GM19240 (cell line): ENCODE measurements around the gene UBE2J2.

Source experiments
- DNase-seq: peaks from one replicate; pipeline ENCODE4 v3.0.0; 2011; ENCODE audit warnings: low spot score; ENCODE audit not compliant: insufficient read length

Gene UBE2J2

DNA sequence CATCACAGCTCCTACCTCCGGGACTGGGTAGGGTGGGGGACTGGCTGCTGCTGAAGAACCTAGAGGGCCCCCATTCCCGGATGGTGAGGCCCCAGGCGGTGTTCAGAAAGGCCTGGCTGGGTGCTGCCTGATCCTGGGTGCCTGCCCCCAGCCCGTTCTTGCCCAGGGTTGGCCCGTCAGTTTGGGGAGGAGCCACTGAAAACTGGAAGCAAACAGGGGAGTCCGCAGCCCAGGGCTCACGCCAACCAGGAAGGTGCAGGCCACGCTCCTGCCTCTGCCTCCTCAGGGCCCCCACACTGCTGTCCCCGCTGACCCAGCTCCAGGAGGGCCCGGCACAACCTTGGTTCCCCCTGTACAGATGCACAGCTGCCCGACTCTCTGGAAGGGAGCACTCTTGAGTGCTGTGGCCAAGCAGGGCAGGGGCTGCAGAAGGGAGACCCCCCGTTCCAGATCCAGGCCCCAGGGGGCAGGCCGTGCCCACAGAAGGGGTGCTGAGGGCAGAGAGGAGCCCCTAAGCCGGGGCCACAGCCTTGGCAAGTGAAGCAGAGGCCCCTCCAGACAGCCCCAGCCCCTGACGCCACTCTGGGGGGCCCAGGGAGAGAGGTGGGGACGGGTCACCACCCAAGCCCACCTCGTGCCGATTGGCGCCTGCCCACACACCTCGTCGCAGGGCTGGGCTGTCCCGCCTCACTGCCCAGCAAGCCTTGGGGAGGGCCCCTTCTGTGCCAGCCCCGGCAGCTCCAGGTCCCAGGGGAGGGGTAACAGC, 32.6 kb downstream of the UBE2J2 start:
- no peak for DNase-seq

GRCh38 chr1:1240348-1240732, 33.3 kb downstream of the UBE2J2 start:
- no peak for DNase-seq

DNA sequence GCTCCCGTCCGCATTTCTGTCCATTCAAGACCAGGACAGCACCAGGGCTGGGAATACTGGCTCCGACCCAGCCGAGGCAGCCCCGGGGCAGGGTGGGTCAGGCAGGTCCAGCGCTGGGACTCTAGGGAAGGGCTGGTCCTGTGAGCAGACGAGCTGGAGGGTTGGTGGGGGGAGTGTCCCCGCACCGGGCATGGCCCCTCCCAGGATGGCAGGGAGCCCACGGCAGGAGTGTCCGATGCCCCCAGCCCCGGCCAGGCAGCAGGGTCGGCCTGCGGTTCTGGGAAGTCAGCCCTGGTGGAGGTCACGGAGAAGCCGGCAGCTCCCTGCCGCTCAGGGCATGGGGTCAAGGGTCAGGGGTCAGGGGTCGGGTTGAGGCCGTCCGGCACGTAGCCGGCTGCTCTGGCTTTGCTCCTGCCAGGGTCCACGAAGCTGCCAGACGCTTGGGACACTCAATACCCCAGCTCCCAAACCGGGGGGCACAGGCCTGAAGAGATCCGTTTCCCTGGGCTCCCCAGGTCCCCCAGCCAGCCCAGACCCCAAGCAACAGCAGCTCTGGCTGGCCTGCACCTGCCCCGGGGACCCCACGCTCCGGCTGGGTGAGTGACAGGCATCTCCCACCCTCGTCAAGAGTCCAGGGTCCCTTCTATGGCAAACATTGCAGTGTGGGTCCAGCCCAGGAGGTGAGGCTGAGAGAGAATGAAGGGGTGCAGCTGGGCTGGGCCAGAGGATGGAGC, 33.9 kb downstream of the UBE2J2 start:
- DNase-seq, result no peak

DNA sequence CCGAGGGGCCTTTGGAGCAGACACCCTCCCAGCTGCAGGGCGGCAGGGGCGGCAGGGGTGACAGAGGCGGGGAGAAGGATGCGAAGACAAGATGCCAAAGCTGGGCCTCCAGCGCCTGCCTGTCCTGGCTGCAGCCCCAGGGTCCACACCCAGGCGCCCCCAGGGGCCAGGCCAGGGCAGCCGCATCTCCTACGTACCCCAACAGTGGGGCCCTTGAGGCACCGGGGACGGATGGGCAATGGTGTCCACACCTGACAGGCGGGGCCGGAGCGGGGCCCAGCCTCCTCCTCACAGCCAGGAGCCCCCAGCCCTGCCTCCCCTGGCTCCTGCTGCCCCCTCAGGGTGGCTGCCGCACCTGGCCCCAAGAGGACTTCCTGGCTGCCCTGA, 34.4 kb downstream of the UBE2J2 start:
- DNase-seq, result no peak

GRCh38 chr1:1238702-1239178, 34.9 kb downstream of the UBE2J2 start:
- no peak for DNase-seq

DNA sequence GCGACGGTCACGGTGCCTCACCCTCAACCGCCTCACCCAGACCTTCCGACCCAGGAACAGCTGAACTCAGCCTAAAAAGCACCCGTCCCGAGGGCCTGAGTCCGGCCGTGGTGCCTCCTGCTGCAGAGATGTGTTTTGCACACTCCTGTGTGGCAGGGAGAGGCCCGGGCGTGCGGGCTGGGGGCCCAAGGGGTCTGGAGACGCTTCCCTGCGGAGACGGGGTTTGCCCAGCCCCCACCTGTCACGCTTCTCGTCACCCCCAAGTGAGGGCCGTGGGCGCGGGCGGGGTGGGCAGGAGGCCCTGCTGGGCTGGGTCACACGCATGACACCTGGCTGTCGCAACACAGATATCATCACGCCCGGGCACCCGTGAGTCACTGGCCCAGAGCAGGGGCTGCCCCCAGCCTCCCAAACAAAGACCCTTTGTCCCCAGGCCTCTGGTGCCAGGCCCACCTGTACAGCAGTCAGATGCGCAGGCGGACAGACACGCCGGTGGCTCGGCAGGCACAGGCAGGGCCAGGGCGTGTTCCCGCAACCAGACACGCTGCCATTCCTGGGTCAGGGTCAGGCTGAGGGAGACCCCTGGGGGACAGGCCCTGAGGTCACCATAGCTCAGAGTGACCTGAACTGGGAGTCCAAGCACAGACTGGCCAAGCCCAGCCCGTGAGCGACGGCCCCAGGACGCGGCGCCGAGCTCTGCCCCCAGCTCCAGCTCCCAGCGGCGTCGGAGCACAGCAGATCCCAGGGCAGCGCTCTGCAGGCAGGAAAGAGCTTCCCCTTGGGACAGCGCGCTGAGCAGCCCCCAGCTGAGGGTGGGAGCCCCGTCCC, 35.6 kb downstream of the UBE2J2 start:
- DNase-seq, result no peak

- DNase-seq, result no peak
Observed at GRCh38 chr1:1236945-1237873, 36.4 kb downstream of the UBE2J2 start.

DNA sequence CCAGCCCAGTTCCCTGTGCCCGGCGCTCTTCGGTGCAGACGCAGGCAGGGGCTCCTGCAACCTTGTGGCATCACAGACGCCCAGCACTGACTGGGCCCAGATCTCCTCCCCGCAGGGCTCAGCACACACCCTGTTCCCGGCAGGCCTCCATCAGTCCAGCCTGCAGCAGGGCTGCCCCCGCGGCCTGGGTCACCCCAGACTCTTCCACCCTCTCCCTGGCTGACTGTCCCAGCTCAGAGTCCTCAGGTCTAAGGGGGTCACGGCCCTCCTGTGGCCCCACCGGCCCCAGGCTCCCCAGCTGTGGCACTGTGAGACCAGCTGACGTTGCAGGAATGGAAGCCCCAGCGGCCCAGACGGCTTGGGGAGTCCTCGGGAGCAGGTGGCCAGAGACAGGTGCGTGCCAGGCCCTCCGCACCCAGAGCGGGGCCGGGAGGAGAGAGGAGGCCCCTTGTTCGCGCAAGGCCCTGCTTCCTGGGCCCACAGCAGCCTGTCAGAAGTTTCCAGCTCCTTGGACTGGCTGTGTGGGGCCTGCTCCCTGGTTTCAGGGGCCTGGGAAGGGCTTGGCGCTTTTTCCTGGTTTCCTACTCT, 37.4 kb downstream of the UBE2J2 start:
- DNase-seq, result no peak

- no peak for DNase-seq
Observed at GRCh38 chr1:1235016-1235744, 38.5 kb downstream of the UBE2J2 start.

- no peak for DNase-seq
Observed at GRCh38 chr1:1234180-1234808, 39.4 kb downstream of the UBE2J2 start.

GRCh38 chr1:1233567-1233892, 40.1 kb downstream of the UBE2J2 start:
- DNase-seq, result no peak

DNA sequence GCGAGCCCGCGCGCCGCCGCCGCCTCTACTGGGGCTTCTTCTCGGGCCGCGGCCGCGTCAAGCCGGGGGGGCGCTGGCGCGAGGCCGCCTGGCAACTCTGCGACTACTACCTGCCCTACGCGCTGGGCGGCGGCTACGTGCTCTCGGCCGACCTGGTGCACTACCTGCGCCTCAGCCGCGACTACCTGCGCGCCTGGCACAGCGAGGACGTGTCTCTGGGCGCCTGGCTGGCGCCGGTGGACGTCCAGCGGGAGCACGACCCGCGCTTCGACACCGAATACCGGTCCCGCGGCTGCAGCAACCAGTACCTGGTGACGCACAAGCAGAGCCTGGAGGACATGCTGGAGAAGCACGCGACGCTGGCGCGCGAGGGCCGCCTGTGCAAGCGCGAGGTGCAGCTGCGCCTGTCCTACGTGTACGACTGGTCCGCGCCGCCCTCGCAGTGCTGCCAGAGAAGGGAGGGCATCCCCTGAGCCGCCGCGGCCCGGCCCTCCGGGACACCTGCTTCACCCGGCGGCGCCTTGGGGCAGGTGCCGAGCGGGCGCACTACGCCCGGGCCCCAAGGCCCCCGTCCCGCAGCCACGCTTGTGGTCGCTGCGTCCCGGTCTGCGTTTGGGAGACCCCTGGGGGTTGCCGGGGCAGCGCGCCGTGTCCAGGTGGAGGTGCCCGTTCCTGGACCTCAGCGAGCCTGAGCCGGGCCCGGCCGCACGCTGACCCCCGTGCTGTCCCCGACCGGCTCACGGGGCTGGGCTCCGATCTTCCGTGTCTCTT, 40.7 kb downstream of the UBE2J2 start:
- no peak for DNase-seq

- no peak for DNase-seq
Observed at GRCh38 chr1:1232208-1232795, 41.4 kb downstream of the UBE2J2 start, which contains the start of gene B3GALT6. Gene B3GALT6 (plus strand): TSS chr1:1232237. CDS start chr1:1232279, 42 bp downstream.

- DNase-seq, result peak; percentile 100
Observed at GRCh38 chr1:1231400-1232207, 42.0 kb downstream of the UBE2J2 start, which contains the start of gene SDF4. Gene SDF4 (minus strand): TSS chr1:1232001. CDS start chr1:1228772, 3,229 bp downstream.

DNA sequence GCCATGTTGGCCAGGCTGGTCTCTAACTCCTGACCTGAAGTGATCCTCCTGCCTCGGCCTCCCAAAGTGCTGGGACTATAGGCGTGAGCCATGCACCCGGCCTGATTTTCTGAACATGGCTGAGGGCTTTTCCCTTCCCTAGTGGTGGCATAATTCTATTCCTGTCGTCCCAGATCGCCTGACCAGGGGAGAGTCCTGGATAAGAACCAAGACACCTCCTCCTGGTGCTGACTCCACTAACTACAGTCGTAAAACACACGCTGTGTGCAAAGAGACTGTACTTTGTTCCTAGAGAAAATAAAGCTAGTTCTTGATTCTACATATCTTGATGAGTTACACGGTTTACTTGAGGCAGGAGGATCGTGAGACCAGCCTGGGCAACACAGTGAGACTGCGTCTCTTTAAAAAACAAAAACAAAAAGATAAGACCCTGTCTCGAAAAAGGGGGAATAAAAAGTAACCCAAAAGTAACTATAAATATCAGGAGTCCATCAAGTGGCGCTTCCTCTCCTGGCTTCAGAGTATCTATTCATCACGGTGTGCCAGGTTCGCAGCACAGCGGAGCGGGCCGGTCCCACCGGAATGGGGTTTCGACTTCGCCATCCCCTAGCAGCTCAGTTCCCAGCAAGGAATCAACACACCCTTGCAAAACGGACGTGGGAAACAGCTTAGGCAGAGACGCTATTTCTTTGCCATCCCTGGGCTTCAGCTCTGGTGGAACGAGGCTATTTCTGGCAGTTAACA, 42.8 kb downstream of the UBE2J2 start:
- no peak for DNase-seq

- DNase-seq, result no peak
Observed at GRCh38 chr1:1229770-1230169, 43.9 kb downstream of the UBE2J2 start.
